ENCODE results near the gene NPIPB9.
"Not testable (repeated sequence)": the region's sequence is repeated elsewhere in the genome, so short reads cannot be mapped to it uniquely, and the experiment has no call there.

The NPIPB9 gene

DNA sequence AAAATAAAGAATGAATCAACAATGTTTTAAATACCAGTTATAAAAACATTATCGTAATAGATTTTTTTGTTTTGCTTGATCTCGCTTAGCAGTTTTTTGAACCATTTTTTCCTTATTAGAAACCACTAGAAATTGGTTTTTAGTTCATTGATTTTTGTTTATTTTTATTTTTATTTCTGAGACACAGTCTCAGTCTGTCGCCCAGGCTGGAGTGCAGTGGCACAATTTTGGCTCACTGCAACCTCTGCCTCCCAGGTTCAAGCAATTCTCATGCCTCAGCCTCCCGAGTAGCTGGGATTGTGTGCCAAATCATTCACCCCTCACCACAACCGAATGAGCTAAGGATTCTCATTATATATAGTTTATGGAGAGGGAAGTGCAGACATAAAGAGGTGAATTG, at the start of gene NPIPB9:
TSS of gene NPIPB9 (plus strand) at position 301 of the 400 bp plus-strand sequence.
- DNase-seq (ENCODE audit: low read depth) = not testable (repeated sequence)

GRCh38 chr16:28704246-28704645, 47.3 kb upstream of the NPIPB9 start:
- not testable (repeated sequence) for DNase-seq (ENCODE audit: low read depth)

DNA sequence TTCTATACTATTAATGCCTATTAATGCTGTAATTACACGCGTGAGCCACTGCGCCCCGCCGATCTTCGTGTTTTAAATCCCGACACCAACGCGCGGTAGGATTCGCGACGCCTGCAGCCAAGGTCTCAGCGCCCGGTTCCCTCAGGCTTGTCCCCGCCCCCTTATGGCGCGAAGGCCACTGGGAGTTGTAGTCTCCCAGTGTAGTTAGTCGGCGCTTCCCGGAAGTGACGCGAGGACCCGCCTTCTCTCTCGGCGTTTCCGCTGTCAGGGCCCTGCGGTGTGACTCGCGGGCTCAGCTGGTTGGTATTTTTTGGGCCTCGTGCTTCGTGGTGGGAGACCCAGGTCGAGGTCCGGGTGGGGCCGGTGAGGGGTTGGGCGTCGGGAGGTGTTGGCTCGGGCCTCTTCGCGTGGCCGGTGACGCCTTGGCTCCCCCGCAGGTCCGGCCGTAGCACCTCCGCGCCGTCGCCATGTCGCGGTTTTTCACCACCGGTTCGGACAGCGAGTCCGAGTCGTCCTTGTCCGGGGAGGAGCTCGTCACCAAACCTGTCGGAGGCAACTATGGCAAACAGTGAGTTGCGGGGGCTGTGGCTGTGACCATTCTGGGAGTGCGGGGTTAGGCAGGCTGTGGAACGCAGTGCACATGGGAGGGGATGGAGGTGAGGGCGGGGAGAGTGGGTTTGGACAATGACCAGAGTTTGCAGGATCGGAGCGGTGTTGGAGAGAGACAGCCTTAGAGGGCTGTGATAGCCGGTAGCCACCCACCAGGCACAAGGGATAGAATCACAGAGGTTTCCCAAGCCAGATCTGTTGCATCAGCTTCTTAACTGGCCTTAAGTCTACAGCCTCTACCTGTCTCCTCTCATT, 40.1 kb upstream of the NPIPB9 start, which contains the start of gene EIF3C:
TSS of gene EIF3C (plus strand) at position 245 of the 864 bp plus-strand sequence. CDS start at position 468, 223 bp downstream.
- DNase-seq (ENCODE audit: low read depth) = not testable (repeated sequence)

- not testable (repeated sequence) for DNase-seq (ENCODE audit: low read depth)
Observed at GRCh38 chr16:28722852-28723650, 28.5 kb upstream of the NPIPB9 start.

DNA sequence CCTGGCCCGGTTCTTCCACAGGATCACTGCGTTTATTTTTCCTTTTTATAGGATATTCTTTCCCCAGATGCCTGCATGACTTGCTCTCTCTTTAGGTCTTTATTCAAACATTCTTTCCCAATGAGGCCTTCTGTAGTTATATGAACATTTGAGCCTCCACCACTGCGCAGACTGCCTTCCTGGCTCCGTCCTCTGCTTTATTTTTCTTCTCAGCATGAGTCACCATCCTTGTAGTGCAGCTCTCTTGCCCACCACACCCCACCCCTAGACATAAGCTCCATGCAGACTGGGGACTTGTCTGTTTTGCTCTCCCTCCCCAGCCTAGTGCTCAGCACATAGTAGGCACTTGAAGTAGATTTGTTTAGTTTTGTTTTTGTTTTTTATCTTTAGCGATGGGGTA, 20.3 kb upstream of the NPIPB9 start:
- not testable (repeated sequence) for DNase-seq (ENCODE audit: low read depth)

- DNase-seq (ENCODE audit: low read depth) = not testable (repeated sequence)
Observed at GRCh38 chr16:28732455-28733124, 19.0 kb upstream of the NPIPB9 start.

- DNase-seq (ENCODE audit: low read depth) = not testable (repeated sequence)
Observed at GRCh38 chr16:28739787-28740186, 11.8 kb upstream of the NPIPB9 start.

- not testable (repeated sequence) for DNase-seq (ENCODE audit: low read depth)
Observed at GRCh38 chr16:28740631-28741030, 11.0 kb upstream of the NPIPB9 start.

DNA sequence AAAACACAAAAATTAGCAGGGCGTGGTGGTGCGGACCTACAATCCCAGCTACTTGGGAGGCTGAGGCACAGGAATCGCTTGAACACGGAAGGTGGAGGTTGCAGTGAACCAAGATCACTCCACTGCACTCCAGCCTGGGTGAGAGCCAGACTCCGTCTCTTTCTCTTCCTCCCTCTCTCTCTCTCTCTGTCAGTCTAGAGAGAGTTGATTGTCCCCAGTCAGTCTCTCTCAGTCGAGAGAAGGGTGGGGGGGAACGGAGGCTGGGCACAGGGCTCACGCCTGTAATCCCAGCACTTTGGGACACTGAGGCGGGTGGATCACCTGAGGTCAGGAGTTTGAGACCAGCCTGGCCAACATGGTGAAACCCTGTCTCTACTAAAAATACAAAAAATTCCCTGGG, 10.3 kb upstream of the NPIPB9 start:
- not testable (repeated sequence) for DNase-seq (ENCODE audit: low read depth)

DNA sequence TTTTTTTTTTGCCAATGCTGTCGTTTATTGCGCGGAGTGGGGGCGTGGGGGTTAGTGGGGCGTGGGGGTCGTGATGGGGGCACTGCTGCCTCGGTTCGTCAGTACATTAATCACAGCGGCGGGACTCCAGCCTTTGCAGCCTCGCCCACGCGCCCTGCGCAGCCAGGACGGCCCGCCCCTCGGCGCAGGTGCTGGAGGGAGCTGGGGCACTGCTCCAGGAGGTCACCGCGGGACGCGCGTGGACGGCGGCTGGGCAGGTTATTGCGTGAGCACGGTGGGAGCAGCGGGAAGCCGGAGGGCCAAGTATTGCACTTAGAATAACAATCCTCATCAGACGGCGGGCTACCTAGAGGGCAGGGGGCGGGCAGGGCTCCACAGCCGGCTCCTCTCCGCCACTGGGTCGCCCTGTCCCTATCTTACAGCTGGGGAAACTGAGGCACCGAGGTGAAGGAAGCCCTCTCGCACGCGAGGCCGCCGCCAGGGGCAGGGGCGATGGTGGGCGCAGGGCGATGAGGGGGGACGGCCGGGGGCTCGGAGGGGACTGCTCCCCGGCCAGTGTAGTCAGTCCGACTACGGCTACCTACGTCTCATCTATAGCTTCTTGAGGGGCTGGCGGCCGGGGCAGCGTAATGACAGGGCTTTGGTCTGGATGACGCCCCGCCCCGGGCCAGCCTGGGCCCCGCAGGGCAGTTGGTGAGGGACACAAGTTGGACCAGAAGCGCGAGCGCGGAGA, 4.8 kb upstream of the NPIPB9 start:
- not testable (repeated sequence) for DNase-seq (ENCODE audit: low read depth)

DNA sequence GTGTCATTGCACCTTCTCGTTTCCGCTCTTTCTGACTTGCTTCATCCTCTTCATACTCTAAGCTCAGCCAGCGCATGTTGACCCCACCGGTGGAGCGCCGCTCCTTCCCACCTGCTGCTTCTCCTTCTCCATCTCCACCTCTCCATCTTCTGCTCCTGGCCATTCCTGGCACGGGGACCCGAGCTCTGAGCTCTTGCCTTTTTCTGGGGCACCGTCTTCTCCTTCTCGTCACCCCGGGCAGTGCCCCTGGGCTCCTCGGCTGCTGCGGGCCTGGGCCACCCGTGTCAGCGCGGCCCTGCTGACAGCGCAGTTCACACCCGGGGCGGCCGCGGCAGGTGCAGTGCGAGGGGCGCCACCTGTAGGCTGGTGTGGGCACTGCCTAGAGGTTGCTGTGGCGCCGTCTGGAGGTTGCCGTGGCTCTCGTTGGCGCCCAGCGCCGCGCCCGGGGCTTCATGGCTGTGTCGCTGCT, 1.6 kb upstream of the NPIPB9 start:
- not testable (repeated sequence) for DNase-seq (ENCODE audit: low read depth)

- not testable (repeated sequence) for DNase-seq (ENCODE audit: low read depth)
Observed at GRCh38 chr16:28750469-28751067, 1.0 kb upstream of the NPIPB9 start.

GRCh38 chr16:28781697-28782096, 30.1 kb downstream of the NPIPB9 start:
- not testable (repeated sequence) for DNase-seq (ENCODE audit: low read depth)

DNA sequence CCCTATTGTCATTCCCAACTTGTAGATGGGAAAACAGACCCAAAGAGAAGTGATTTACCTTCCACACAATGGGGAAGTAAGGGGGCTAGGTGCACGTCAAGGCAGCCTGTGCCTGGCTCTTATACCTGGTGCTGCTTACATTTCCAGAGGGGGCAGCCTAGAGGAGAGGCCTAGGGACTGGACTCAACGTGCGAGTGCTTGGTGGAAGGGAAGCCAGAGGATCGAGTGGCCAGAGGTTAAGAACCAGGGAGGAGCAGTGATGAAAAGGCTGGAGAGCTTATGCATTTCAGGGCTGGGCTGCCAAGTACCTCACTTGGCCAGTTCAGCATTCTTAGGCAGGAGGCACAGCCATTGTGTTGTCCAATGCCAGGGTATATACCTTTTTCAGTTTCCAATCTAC, 30.8 kb downstream of the NPIPB9 start:
- DNase-seq (ENCODE audit: low read depth) = not testable (repeated sequence)

DNA sequence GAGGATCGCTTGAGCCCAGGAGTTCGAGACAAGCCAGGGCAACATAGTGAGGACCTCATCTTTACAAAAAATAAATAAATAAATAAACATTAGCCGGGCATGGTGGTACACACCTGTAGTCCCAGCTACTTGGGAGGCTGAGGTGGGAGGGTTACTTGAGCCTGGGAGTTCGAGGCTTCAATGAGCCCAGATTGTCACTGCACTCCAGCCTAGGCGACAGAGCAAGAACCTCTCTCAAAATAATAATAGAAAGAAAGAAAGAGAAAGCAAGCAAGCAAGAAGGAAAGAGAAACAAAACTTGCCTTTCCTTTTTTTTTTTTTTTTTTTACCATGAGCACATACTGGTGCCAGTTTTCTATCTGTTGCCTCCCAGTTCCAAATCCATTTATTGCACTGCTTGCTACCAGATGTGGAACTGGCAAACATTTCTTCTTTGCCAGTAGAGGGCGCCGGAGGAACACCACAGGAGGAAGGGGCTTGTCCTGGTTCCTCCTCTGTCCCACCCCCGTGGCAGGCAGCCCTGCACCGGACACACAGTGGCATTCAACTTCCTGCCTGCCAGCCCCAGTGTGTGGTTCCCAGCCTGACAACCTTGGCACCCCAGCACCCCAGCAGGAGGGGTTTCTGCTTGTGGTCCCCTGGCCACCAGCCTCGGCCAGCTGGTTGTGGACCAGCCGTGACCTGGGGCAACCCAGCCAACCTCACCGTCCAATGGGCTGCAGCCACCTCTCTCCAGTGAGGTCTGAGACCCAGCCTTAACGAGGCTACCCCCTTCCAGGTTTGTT, 50.8 kb downstream of the NPIPB9 start:
- peak; percentile 80 for DNase-seq (ENCODE audit: low read depth)

DNA sequence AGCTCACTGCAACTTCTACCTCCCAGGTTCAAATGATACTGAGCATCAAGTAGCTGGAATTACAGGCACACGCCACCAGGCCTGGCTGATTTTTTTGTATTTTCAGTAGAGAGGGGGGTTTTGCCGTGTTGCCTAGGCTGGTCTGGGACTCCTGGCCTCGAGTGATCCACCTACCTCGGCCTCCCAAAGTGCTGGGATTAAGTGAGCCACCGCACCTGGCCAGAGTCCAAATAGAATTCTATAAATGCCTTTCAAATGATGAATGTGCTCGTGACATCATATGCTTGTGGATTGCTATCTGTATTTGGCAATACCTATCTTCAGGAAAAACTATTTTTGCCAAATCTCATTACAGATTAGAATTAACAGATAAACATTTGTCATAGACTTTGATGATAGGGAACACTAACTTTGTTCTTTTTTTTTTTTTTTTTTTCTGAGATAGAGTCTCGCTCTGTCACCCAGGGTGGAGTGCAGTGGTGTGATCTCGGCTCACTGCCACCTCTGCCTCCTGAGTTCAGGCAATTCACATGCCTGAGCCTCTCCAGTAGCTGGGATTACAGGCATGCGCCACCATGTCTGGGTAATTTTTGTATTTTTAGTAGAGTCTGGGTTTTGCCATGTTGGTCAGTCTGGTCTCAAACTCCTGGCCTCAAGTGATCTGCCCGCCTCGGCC, 56.0 kb downstream of the NPIPB9 start:
- DNase-seq (ENCODE audit: low read depth) = not testable (repeated sequence)

DNA sequence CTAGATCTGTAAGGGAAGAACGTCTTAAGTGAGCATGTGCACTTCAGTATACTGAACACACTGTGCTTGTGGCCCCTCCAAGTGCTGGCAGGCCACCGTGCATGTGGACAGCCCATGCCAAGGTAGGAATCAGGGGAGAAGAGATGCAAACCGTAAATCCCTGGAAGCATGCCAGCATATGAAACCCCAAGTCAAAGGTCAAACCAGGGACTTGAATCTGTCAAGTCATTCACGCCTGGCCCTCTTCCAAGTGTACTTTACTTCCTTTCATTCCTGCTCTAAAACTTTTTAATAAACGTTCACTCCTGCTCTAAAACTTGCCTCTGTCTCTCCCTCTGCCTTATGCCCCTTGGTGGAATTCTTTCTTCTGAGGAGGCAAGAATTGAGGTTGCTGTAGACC, 68.4 kb downstream of the NPIPB9 start:
- no peak for DNase-seq (ENCODE audit: low read depth)

DNA sequence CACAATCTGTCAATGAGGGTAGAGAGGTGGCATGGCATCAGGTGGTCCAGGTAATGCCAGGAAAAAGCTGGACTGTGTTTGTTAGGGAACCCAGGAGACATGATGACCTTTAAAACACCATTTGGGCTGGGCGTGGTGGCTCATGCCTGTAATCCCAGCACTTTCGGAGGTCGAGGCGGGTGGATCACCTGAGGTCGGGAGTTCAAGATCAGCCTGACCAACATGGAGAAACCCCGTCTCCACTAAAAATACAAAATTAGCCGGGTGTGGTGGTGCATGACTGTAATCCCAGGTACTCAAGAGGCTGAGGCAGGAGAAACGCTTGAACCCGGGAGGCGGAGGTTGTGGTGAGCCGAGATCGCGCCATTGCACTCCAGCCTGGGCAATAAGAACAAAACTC, 69.0 kb downstream of the NPIPB9 start:
- DNase-seq (ENCODE audit: low read depth) = not testable (repeated sequence)

DNA sequence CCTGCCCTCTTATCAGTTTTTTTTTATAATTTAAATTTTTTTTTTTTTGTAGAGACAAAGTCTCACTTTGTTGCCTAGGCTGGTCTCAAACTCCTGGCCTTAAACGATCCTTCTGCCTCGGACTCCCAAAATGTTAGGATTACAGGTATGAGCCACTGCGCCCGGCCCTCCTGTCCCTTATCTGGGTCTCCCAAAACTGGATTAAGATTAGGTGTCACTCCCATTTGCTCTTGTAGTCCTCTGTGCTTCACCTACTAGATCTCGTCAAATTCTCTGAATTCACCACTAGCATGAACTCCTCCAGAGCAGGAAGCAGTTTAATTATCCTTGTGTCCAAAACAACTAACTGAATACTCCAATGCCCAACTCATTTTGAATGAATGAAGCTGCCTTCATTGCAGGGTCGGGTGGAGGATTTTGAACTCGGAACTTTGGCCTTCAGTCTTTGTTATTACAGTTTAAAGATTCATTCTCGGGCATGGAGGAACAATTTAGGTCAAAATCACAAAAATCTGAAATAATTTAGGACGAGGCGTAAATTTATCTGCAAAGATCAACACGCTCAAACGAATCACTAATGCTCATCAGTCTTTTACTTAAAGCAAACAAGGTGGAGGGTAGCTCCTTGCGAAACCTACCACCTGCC, 70.4 kb downstream of the NPIPB9 start:
- no peak for DNase-seq (ENCODE audit: low read depth)
